ENCODE data around the gene TLCD1.

The TLCD1 gene

DNA sequence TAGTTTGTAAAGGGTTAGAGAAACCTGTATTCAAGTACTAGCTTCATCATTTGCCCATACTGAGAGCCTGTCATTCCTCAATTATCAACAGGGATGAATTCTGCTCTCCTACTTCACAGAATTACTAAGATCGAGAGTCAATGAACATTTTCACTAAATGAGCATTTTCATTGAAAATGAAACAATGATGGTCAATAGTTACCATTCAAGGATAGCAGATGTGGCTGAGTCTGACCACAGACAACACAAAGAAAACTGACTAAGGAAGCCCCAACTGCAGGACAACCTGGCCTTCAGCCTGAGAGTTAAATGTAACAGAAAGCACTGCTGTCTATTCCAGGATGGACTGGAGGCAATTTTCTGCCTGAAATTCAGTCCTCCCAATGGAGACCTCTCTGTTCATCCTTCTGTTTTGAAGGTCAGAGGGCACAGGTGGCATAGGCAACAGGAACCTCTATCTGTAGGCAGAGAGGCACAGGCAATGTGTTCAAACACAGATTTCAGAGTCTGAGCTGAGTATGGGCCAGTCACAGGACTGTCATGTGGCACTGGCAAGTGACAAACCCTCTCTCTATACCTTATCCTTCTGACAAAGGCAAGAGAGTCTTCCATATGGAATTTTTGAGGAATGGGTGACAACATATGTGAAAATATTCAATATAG is 37.2 kb upstream of the TLCD1 start:
- no peak overlapping the region; the same call in 1 of the 2 replicates for H3K4me3 ChIP-seq (replicated peaks; ENCODE audit: low read depth, low read length)
- peaks cover 19% of the 10 kb centered on the region for H3K36me3 ChIP-seq (ENCODE audit: control insufficient read depth, insufficient read depth, low read length)
- no peaks in the 10 kb centered on the region for H3K27me3 ChIP-seq (replicated peaks; ENCODE audit: control insufficient read depth, insufficient read depth, low read length)
- TF ChIP-seq CTCF (IDR thresholded peaks at IDR 0.05; ENCODE audit: insufficient read depth, low read length, poor library complexity, severe bottlenecking): no peak
- no peak for DNase-seq (ENCODE audit: extremely low read depth, insufficient read length)

GRCh38 chr17:28760601-28761562 is 34.8 kb upstream of the TLCD1 start:
- DNase-seq (ENCODE audit: extremely low read depth, insufficient read length): no peak
- Histone ChIP-seq H3K36me3 (ENCODE audit: control insufficient read depth, insufficient read depth, low read length) (peaks cover 23% of the 10 kb centered on the region), H3K27me3 (replicated peaks; ENCODE audit: control insufficient read depth, insufficient read depth, low read length) (no peaks in the 10 kb centered on the region), H3K4me3 (replicated peaks; ENCODE audit: low read depth, low read length) (no peak overlapping the region)
- TF ChIP-seq CTCF (IDR thresholded peaks at IDR 0.05; ENCODE audit: insufficient read depth, low read length, poor library complexity, severe bottlenecking): no peak

DNA sequence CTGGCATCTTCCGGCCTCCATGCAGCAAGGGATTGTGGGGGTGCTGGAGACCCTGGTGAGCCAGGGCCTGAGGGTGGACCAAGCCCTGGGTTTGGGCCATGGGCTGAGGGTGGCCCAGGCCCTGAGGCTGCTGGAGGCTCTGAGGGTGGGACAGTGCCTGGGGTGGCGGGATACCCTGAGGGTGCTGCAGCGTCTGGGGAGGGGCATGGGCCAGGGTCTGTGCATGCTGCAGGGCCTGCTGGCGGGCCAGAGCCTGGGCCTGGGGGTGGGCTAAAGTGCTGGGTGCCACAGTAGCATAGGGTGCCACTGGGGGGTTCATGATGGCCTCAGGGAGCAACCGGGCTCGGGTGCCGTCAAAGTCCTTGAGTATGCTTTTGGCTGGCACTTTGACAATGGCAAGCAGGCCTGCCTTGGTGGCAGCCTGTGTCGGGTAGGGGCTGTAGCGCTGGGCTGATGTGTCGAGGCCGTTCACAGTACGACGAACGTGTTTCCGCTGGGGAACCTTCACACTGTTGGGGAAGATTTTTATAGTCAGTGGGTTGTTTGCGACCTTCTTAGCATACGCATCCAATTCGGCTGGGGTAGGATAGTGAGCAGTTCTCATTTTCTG is 33.3 kb upstream of the TLCD1 start:
- H3K27me3 ChIP-seq (replicated peaks; ENCODE audit: control insufficient read depth, insufficient read depth, low read length): no peaks in the 10 kb centered on the region
- no peak for TF ChIP-seq CTCF (IDR thresholded peaks at IDR 0.05; ENCODE audit: insufficient read depth, low read length, poor library complexity, severe bottlenecking)
- no peak for DNase-seq (ENCODE audit: extremely low read depth, insufficient read length)
- H3K36me3 ChIP-seq (ENCODE audit: control insufficient read depth, insufficient read depth, low read length): peaks cover 17% of the 10 kb centered on the region
- H3K4me3 ChIP-seq (replicated peaks; ENCODE audit: low read depth, low read length): no peak overlapping the region

- Histone ChIP-seq H3K4me3 (replicated peaks; ENCODE audit: low read depth, low read length) (no peak overlapping the region), H3K27me3 (replicated peaks; ENCODE audit: control insufficient read depth, insufficient read depth, low read length) (no peaks in the 10 kb centered on the region), H3K36me3 (ENCODE audit: control insufficient read depth, insufficient read depth, low read length) (peaks cover 17% of the 10 kb centered on the region)
- TF ChIP-seq CTCF (IDR thresholded peaks at IDR 0.05; ENCODE audit: insufficient read depth, low read length, poor library complexity, severe bottlenecking): no peak
- no peak for DNase-seq (ENCODE audit: extremely low read depth, insufficient read length)
These were observed 32.5 kb upstream of the TLCD1 start for GRCh38 chr17:28758411-28759121.

DNA sequence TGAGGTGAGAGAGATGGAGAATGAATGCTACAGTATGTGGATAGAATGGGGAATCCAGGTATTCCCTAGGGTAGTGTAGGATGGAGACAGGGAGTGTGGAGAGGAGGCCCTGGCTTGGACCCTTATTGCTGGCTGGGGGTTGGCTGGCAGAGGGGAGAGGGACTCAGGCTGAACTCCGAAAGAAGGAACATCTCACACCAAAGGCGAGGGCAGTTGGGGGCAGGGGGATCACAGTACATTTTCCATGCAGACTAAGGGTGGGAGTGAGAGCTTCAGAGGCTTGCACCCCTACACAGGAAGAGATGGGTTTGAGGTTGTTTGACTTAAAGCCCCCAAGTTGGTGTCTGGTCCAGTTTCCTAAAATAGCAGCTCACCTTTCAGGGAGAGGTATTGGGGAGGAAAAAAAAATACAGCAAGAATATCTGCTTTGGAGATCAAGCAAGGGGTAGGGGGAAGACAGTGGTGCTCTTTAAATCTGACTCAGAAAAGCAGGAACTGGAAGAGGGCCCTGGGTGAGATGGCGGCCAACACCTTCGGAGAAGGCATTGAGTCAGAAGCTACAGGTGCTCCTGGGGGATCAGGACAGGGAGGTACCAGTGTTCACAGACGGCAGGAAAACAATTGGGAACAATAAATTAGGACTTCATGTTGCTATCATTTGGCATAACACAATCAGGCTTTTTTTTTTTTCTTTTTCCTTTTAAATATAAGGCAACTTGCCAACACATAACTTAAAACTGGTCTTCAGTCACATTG is 30.2 kb upstream of the TLCD1 start:
- Histone ChIP-seq H3K36me3 (ENCODE audit: control insufficient read depth, insufficient read depth, low read length) (peaks cover 17% of the 10 kb centered on the region), H3K27me3 (replicated peaks; ENCODE audit: control insufficient read depth, insufficient read depth, low read length) (no peaks in the 10 kb centered on the region), H3K4me3 (replicated peaks; ENCODE audit: low read depth, low read length) (no peak overlapping the region)
- TF ChIP-seq CTCF (IDR thresholded peaks at IDR 0.05; ENCODE audit: insufficient read depth, low read length, poor library complexity, severe bottlenecking): no peak
- DNase-seq (ENCODE audit: extremely low read depth, insufficient read length): no peak
